Astrocyte (in vitro differentiated cells and primary cell): Measurements from ENCODE around the gene VEPH1. TPM values are rescaled to one million over a fixed set of nuclear protein-coding genes. Genes with fewer than 3 reads are reported as not detected.

ENCODE experiments used
- DNase-seq: peaks from one replicate; pipeline ENCODE4 v3.0.0-alpha.2; 2010; ENCODE audit warnings: low read depth
- FAIRE-seq: peaks from 2 replicates; lab custom pipeline; 2011; peaks lifted over from hg19 to GRCh38; lab: Jason Lieb, UNC
- H2AFZ ChIP-seq: 2 replicates; pipeline ENCODE4 v1.6.0; 2012; ENCODE audit warnings: low read depth, low read length, inconsistent platforms
- H3K27ac ChIP-seq: 2 replicates; pipeline ENCODE4 v1.5.1; 2011; ENCODE audit warnings: low read depth, low read length, inconsistent platforms
- H3K27me3 ChIP-seq: 2 replicates; pipeline ENCODE4 v1.6.0; 2011; ENCODE audit warnings: low read length, inconsistent platforms; ENCODE audit not compliant: insufficient read depth
- H3K36me3 ChIP-seq: 2 replicates; pipeline ENCODE4 v1.5.1; 2011; ENCODE audit warnings: low read length, inconsistent platforms; ENCODE audit not compliant: insufficient read depth
- H3K4me1 ChIP-seq: 2 replicates; pipeline ENCODE4 v1.5.1; 2011; ENCODE audit warnings: low read length, inconsistent platforms; ENCODE audit not compliant: insufficient read depth
- H3K4me2 ChIP-seq: 2 replicates; pipeline ENCODE4 v1.6.0; 2012; ENCODE audit warnings: low read length, inconsistent platforms
- H3K4me3 ChIP-seq: 2 replicates; pipeline ENCODE4 v1.5.1; 2011; ENCODE audit warnings: low read depth, mild to moderate bottlenecking, low read length, inconsistent platforms; ENCODE audit not compliant: insufficient read depth
- H3K79me2 ChIP-seq: 2 replicates; pipeline ENCODE4 v1.6.0; 2012; ENCODE audit warnings: mild to moderate bottlenecking, low read length, inconsistent platforms; ENCODE audit not compliant: insufficient read depth
- H3K9ac ChIP-seq: 2 replicates; pipeline ENCODE4 v1.6.0; 2012; ENCODE audit warnings: mild to moderate bottlenecking, low read length, inconsistent platforms
- H3K9me3 ChIP-seq: 2 replicates; pipeline ENCODE4 v1.5.1; 2012; ENCODE audit warnings: low read depth, mild to moderate bottlenecking, low read length, inconsistent platforms; ENCODE audit not compliant: insufficient read depth
- H4K20me1 ChIP-seq: 2 replicates; pipeline ENCODE4 v1.6.0; 2012; ENCODE audit warnings: low read length, inconsistent platforms; ENCODE audit not compliant: insufficient read depth
- H3K27ac Mint-ChIP-seq: one replicate; pipeline ENCODE4 v1.8.0; 2021; ENCODE audit warnings: mild to moderate bottlenecking, mixed read lengths; ENCODE audit not compliant: unreplicated experiment
- H3K27me3 Mint-ChIP-seq: one replicate; pipeline ENCODE4 v1.8.0; 2021; ENCODE audit warnings: low read depth, mixed read lengths; ENCODE audit not compliant: unreplicated experiment
- H3K36me3 Mint-ChIP-seq: one replicate; pipeline ENCODE4 v1.8.0; 2021; ENCODE audit warnings: low read depth, mixed read lengths; ENCODE audit not compliant: unreplicated experiment
- H3K4me1 Mint-ChIP-seq: one replicate; pipeline ENCODE4 v1.8.0; 2021; ENCODE audit warnings: low read depth, mixed read lengths; ENCODE audit not compliant: unreplicated experiment
- H3K4me3 Mint-ChIP-seq: one replicate; pipeline ENCODE4 v1.8.0; 2021; ENCODE audit warnings: mild to moderate bottlenecking, moderate library complexity, mixed read lengths; ENCODE audit not compliant: unreplicated experiment
- H3K9me3 Mint-ChIP-seq: one replicate; pipeline ENCODE4 v1.8.0; 2021; ENCODE audit warnings: mild to moderate bottlenecking, mixed read lengths; ENCODE audit not compliant: unreplicated experiment
- EZH2 ChIP-seq: IDR thresholded peaks from 2 replicates; pipeline ENCODE4 v1.6.1; 2012; ENCODE audit warnings: mild to moderate bottlenecking, low read length, inconsistent platforms; ENCODE audit not compliant: insufficient read depth
- total RNA-seq: library from RNA; stranded (reverse); gene quantifications from 2 replicates; pipeline ENCODE4 v1.2.1, GENCODE V29; 2021
- TF ChIP-seq, protein P1 (sequence below): IDR thresholded peaks from 2 replicates; pipeline ENCODE4 v1.5.1; 2011; ENCODE audit warnings: low read depth, mild to moderate bottlenecking, inconsistent platforms, low read length, moderate library complexity; ENCODE audit not compliant: insufficient read depth

VEPH1 gene
- total RNA-seq, 1 donor from 2014 or later, result 9.4 TPM

DNA sequence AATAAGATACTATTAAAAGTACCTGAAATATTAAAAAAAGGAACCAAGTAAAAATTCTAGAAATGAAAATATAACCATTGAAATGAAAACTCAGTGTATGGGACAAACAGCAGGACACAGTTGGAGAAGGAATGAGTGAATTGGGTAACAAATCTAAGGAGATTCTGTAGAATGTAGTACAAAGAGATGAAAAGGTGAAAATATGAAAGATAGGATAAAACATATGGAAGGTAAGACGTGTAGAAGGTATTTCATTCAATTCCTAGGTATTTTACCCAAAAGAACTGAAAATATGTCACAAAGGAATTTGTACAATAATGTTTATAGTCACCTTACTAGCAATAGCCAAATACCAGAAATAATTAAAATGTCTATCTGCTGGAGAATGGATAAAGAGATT is 260.4 kb downstream of the VEPH1 start:
- FAIRE-seq (no peak), DNase-seq (no peak)
- Mint-ChIP-seq H3K9me3 (no peaks in the 10 kb centered on the region), H3K4me1 (peaks cover 10% of the 10 kb centered on the region), H3K4me3 (no peak overlapping the region), H3K27me3 (no peaks in the 10 kb centered on the region), H3K36me3 (no peaks in the 10 kb centered on the region), H3K27ac (no peak overlapping the region)
- no peak overlapping the region for H3K9ac ChIP-seq
- no peak overlapping the region for H3K4me3 ChIP-seq
- H2AFZ ChIP-seq, result no peak overlapping the region
- H4K20me1 ChIP-seq, result no peaks in the 10 kb centered on the region
- no peaks in the 10 kb centered on the region for H3K36me3 ChIP-seq
- peaks cover under 1% of the 10 kb centered on the region for H3K4me1 ChIP-seq
- no peaks in the 10 kb centered on the region for H3K27me3 ChIP-seq
- H3K9me3 ChIP-seq, result no peaks in the 10 kb centered on the region
- TF ChIP-seq EZH2, result no peak
- TF ChIP-seq, protein P1, sequence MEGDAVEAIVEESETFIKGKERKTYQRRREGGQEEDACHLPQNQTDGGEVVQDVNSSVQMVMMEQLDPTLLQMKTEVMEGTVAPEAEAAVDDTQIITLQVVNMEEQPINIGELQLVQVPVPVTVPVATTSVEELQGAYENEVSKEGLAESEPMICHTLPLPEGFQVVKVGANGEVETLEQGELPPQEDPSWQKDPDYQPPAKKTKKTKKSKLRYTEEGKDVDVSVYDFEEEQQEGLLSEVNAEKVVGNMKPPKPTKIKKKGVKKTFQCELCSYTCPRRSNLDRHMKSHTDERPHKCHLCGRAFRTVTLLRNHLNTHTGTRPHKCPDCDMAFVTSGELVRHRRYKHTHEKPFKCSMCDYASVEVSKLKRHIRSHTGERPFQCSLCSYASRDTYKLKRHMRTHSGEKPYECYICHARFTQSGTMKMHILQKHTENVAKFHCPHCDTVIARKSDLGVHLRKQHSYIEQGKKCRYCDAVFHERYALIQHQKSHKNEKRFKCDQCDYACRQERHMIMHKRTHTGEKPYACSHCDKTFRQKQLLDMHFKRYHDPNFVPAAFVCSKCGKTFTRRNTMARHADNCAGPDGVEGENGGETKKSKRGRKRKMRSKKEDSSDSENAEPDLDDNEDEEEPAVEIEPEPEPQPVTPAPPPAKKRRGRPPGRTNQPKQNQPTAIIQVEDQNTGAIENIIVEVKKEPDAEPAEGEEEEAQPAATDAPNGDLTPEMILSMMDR, result no peak
- H3K27ac ChIP-seq, result no peak overlapping the region
- no peaks in the 10 kb centered on the region for H3K79me2 ChIP-seq
- no peak overlapping the region for H3K4me2 ChIP-seq

- Histone ChIP-seq H2AFZ (no peak overlapping the region), H3K4me2 (no peak overlapping the region), H3K4me3 (no peak overlapping the region), H3K4me1 (no peaks in the 10 kb centered on the region), H3K9me3 (no peaks in the 10 kb centered on the region), H3K9ac (no peak overlapping the region), H3K27me3 (no peaks in the 10 kb centered on the region), H3K27ac (no peak overlapping the region), H3K79me2 (no peaks in the 10 kb centered on the region), H3K36me3 (no peaks in the 10 kb centered on the region), H4K20me1 (no peaks in the 10 kb centered on the region)
- no peak overlapping the region for H3K4me3 Mint-ChIP-seq
- TF ChIP-seq EZH2, result no peak
- TF ChIP-seq, protein P1, result no peak
- peaks cover 4% of the 10 kb centered on the region for H3K4me1 Mint-ChIP-seq
- DNase-seq (no peak), FAIRE-seq (no peak)
- no peaks in the 10 kb centered on the region for H3K27me3 Mint-ChIP-seq
- no peak overlapping the region for H3K27ac Mint-ChIP-seq
- no peaks in the 10 kb centered on the region for H3K36me3 Mint-ChIP-seq
- no peaks in the 10 kb centered on the region for H3K9me3 Mint-ChIP-seq
Measured at GRCh38 chr3:157241599-157241998, 261.6 kb downstream of the VEPH1 start.

DNA sequence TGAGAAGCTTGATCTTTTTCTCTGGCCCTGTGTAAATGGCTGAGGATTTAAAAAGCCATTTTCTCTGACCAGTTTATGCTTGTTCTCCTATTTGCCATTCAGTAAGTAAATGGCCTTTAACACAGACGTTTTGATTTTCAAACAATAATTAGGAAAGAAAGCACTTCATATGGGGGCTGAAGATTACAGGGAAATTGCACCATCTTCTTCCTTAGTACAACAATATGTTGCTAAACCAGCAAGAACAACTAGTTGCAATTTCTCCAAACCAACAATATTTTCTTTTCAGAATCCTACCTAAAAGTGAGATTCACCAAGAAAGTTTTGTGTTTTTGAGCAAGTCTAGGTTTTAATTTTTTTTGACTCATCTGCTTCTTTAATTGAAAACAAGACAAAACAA is 262.8 kb downstream of the VEPH1 start:
- Histone ChIP-seq H3K4me2 (no peak overlapping the region), H3K79me2 (no peaks in the 10 kb centered on the region), H3K27me3 (no peaks in the 10 kb centered on the region), H3K27ac (no peak overlapping the region), H3K4me3 (no peak overlapping the region), H3K4me1 (no peaks in the 10 kb centered on the region), H4K20me1 (no peaks in the 10 kb centered on the region), H2AFZ (no peak overlapping the region), H3K9ac (no peak overlapping the region), H3K36me3 (no peaks in the 10 kb centered on the region), H3K9me3 (no peaks in the 10 kb centered on the region)
- FAIRE-seq, result no peak
- Mint-ChIP-seq H3K4me3 (no peak overlapping the region), H3K4me1 (peaks cover 4% of the 10 kb centered on the region), H3K27me3 (no peaks in the 10 kb centered on the region), H3K36me3 (no peaks in the 10 kb centered on the region), H3K27ac (no peak overlapping the region), H3K9me3 (no peaks in the 10 kb centered on the region)
- TF ChIP-seq, protein P1, result no peak
- no peak for TF ChIP-seq EZH2
- DNase-seq, result no peak
